Urothelium cell line (cell line): ENCODE data around the gene NDUFA7.
"Not testable (repeated sequence)": the region's sequence is repeated elsewhere in the genome, so short reads cannot be mapped to it uniquely, and the experiment has no call there.

Experiments
- DNase-seq: peaks from one replicate; pipeline ENCODE4 v3.0.0; 2011; ENCODE audit warnings: low spot score, mixed read lengths
- FAIRE-seq: peaks from 2 replicates; lab custom pipeline; 2011; peaks lifted over from hg19 to GRCh38; lab: Jason Lieb, UNC

The NDUFA7 gene

GRCh38 chr19:8321067-8321985 is at the start of gene NDUFA7, which contains the start of gene RPS28:
Gene NDUFA7, minus strand, starts transcription at chr19:8321375. Its CDS starts 17 bp downstream, at chr19:8321358.
Gene RPS28, plus strand, starts transcription at chr19:8321496. Its CDS starts 35 bp downstream, at chr19:8321531.
- FAIRE-seq: no peak
- peak; percentile 89 for DNase-seq

- no peak for FAIRE-seq
- no peak for DNase-seq
Observed at GRCh38 chr19:8370176-8371010, 49.2 kb upstream of the NDUFA7 start.

- no peak for FAIRE-seq
- peak; percentile 88 for DNase-seq
Observed at GRCh38 chr19:8367327-8368001, 46.3 kb upstream of the NDUFA7 start.

- FAIRE-seq (no peak), DNase-seq (no peak)
Observed at GRCh38 chr19:8366961-8367326, 45.8 kb upstream of the NDUFA7 start.

- FAIRE-seq (no peak), DNase-seq (no peak)
Observed at GRCh38 chr19:8366121-8366581, 45.0 kb upstream of the NDUFA7 start.

GRCh38 chr19:8363803-8364771 is 42.9 kb upstream of the NDUFA7 start, which contains the start of gene ANGPTL4:
Gene ANGPTL4, plus strand, starts transcription at chr19:8364155. Its CDS starts 167 bp downstream, at chr19:8364322.
- no peak for FAIRE-seq
- no peak for DNase-seq

- DNase-seq (peak; percentile 87), FAIRE-seq (peak; percentile 50)
Observed at GRCh38 chr19:8361921-8362793, 41.0 kb upstream of the NDUFA7 start.

- FAIRE-seq (no peak), DNase-seq (no peak)
Observed at GRCh38 chr19:8360196-8360595, 39.0 kb upstream of the NDUFA7 start.

- FAIRE-seq: no peak
- DNase-seq: no peak
Observed at GRCh38 chr19:8358948-8359347, 37.8 kb upstream of the NDUFA7 start.

GRCh38 chr19:8357007-8357521 is 35.9 kb upstream of the NDUFA7 start:
- DNase-seq (no peak), FAIRE-seq (no peak)

GRCh38 chr19:8355631-8356402 is 34.6 kb upstream of the NDUFA7 start:
- FAIRE-seq (no peak), DNase-seq (peak; percentile 63)

GRCh38 chr19:8352845-8353244 is 31.7 kb upstream of the NDUFA7 start:
- not testable (repeated sequence) for DNase-seq

GRCh38 chr19:8352134-8352827 is 31.1 kb upstream of the NDUFA7 start:
- DNase-seq: no peak
- no peak for FAIRE-seq

More at GRCh38 chr19:8352845-8353244, 31.7 kb upstream of the NDUFA7 start:
- not testable (repeated sequence) for FAIRE-seq

- FAIRE-seq: not testable (repeated sequence)
Observed at GRCh38 chr19:8349629-8350372, 28.6 kb upstream of the NDUFA7 start.

GRCh38 chr19:8343483-8343844 is 22.3 kb upstream of the NDUFA7 start:
- FAIRE-seq (no peak), DNase-seq (no peak)

More at GRCh38 chr19:8349629-8350372, 28.6 kb upstream of the NDUFA7 start:
- not testable (repeated sequence) for DNase-seq
